Measurements from ENCODE around the gene C1QTNF1. TPM values are rescaled to one million over a fixed set of nuclear protein-coding genes. Genes with fewer than 3 reads are reported as not detected.

C1QTNF1 gene
- total RNA-seq, 4 donors from 2014 or later: 67.1 to 147 (median 90.0) TPM

DNA sequence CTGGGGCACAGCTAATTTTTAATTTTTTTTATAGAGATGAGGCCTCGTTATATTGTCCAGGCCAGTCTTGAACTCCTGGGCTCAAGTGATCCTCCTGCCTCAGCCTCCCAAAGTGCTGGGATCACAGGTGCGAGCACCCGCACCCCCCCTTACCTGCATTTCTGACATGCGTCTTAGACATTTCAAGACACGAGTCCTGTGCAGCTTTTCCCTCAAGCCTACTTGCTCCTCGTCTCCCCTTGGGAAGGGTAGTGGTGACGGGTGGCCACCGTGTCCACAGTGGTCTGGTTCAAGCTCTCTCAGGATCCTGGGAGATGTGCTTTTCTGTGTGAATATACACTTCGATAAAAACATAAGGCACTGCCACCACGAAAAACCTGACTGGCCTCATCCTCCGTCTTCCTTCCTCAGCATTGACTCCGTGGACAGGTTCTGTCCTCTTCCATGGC lies 24.0 kb upstream of the C1QTNF1 start:
- WGBS, 2 donors: 91 to 94% methylated on average over 12 of the region's 12 CpGs
- no peak overlapping the region for H3K4me3 ChIP-seq
- peaks cover 0 to 71% (median 21%) of the 10 kb centered on the region in 3 donors for H3K36me3 ChIP-seq
- H3K27ac ChIP-seq: no peak overlapping the region
- no peaks in the 10 kb centered on the region for H3K9me3 ChIP-seq
- no peak for DNase-seq (ENCODE audit: low spot score in 2 of 2)
- TF ChIP-seq POLR2A (IDR thresholded peaks at IDR 0.05) (no peak), EP300 (IDR thresholded peaks at IDR 0.05) (no peak)
- TF ChIP-seq, protein P1, sequence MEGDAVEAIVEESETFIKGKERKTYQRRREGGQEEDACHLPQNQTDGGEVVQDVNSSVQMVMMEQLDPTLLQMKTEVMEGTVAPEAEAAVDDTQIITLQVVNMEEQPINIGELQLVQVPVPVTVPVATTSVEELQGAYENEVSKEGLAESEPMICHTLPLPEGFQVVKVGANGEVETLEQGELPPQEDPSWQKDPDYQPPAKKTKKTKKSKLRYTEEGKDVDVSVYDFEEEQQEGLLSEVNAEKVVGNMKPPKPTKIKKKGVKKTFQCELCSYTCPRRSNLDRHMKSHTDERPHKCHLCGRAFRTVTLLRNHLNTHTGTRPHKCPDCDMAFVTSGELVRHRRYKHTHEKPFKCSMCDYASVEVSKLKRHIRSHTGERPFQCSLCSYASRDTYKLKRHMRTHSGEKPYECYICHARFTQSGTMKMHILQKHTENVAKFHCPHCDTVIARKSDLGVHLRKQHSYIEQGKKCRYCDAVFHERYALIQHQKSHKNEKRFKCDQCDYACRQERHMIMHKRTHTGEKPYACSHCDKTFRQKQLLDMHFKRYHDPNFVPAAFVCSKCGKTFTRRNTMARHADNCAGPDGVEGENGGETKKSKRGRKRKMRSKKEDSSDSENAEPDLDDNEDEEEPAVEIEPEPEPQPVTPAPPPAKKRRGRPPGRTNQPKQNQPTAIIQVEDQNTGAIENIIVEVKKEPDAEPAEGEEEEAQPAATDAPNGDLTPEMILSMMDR (IDR thresholded peaks at IDR 0.05): no peak
- peaks cover 0 to 41% (median 6%) of the 10 kb centered on the region in 4 donors for H3K4me1 ChIP-seq
- no peaks in the 10 kb centered on the region for H3K27me3 ChIP-seq

DNA sequence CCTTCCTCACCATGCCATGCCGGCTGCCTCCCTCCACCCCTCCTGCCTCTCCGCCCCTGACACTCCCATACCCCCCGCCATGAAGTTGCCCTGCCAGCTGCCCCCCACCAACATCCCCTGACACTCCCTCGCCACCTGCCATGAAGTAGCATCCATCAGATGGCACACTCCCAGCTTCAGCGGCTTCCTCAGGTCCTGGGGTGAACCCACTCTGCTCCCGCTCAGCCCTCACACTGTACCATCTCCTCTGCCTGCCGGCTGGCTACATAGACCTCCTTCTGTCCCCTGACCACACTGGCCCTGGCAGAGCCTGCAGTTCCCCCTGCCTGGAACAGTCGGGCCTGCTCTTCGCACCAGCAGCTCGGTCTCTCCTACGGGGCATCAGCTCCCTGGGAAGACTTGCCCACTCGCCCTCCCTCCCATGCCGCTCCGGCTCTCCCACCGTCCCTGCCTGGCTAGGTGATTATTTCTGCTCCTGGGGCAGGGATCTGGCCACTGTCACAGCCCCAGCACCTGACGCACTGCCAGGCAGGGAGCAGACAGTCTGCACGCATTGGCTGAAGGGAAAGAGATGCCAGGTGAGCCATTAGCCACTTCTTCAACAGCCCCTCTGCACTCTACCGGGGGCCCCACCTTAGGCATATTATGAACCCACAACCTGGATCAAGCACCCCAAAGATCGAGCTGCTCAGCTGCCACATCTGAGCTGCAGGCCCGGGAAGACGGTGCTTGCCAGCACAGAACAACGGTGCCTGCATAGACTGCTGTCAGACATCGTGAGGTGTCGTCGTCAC lies 23.4 kb upstream of the C1QTNF1 start:
- Histone ChIP-seq H3K4me3 (no peak overlapping the region), H3K4me1 (peaks cover 0 to 47% (median 6%) of the 10 kb centered on the region in 4 donors), H3K27ac (no peak overlapping the region), H3K9me3 (no peaks in the 10 kb centered on the region), H3K27me3 (no peaks in the 10 kb centered on the region), H3K36me3 (peaks cover 0 to 65% (median 21%) of the 10 kb centered on the region in 3 donors)
- DNase-seq (ENCODE audit: low spot score in 2 of 2): no peak
- 89 to 92% methylated on average over 24 to 25 of the region's 25 CpGs for WGBS, 2 donors
- TF ChIP-seq POLR2A (IDR thresholded peaks at IDR 0.05): no peak
- TF ChIP-seq, protein P1 (IDR thresholded peaks at IDR 0.05): no peak

DNA sequence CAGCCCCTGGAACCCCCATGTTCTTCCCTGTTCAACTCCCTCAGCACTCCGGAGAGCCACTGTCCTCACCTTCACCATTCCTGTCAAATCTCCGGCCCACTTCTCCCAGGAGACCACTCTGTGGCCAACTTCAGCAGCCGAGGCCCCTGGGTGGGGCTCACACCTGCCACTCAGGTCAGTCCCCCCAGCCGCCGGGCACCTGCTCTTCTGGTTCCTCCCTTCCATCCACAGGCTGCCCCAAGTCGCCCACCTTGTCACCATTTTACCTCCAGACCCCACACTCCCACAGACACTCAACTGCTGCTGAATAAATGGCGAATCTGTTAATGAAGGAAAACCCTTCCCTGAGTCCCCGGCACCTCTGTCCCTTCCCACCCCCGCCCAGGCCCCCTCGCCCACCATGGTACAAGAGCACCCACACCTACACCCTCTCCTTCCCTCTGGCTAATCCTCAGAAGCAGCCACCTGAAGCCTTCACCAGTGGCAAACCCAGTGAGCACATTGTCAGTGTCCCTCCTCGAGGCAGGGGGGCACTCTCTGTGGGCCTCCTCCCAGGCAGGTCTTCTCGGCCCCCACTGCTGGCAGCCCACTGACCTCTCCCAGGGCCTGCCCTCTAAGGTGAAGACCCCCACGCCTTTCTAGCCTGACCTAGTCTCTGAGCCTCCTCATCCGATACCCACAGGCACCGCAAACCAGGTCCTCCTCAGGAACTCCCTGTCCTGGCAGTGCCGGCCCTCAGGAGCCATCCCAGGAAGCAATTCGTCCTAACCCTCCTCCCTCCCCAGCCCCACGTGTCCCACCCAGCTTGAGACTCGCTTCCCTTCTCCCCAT lies 22.6 kb upstream of the C1QTNF1 start:
- Histone ChIP-seq H3K36me3 (peaks cover 0 to 57% (median 20%) of the 10 kb centered on the region in 3 donors), H3K27me3 (no peaks in the 10 kb centered on the region), H3K27ac (no peak overlapping the region), H3K4me3 (no peak overlapping the region), H3K4me1 (peaks cover 0 to 47% (median 9%) of the 10 kb centered on the region in 4 donors), H3K9me3 (no peaks in the 10 kb centered on the region)
- no peak for DNase-seq (ENCODE audit: low spot score in 2 of 2)
- TF ChIP-seq, protein P1 (IDR thresholded peaks at IDR 0.05): no peak
- TF ChIP-seq POLR2A (IDR thresholded peaks at IDR 0.05) (no peak), EP300 (IDR thresholded peaks at IDR 0.05) (no peak)
- WGBS, 2 donors: 78 to 84% methylated on average over 19 of the region's 19 CpGs

DNA sequence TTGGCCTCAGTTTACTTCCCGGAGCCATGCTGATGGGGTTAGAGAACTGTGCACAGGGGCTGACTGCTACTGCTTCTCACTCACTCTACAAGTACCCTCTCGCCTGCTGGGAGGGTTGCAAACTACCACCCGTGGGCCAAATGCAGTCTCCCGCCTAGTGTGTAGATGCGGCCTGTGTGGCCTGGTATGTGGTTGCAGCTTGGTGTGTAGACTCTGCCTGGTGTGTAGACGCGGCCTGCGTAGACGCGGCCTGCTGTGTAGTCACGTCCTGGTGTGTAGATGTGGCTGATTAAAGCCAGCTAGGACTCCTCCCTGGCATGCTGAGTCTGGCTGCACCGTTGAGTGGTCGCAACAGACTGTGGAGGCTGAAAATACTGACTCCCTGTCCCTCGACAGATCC lies 21.7 kb upstream of the C1QTNF1 start:
- peaks cover 0 to 48% (median 12%) of the 10 kb centered on the region in 4 donors for H3K4me1 ChIP-seq
- WGBS, 2 donors: 86 to 90% methylated on average over 14 of the region's 14 CpGs
- no peak for DNase-seq (ENCODE audit: low spot score in 2 of 2)
- TF ChIP-seq POLR2A (IDR thresholded peaks at IDR 0.05) (no peak), EP300 (IDR thresholded peaks at IDR 0.05) (no peak)
- TF ChIP-seq, protein P1 (IDR thresholded peaks at IDR 0.05): no peak
- no peak overlapping the region for H3K4me3 ChIP-seq
- H3K27ac ChIP-seq: no peak overlapping the region
- no peaks in the 10 kb centered on the region for H3K27me3 ChIP-seq
- H3K9me3 ChIP-seq: no peaks in the 10 kb centered on the region
- peaks cover 0 to 48% (median 11%) of the 10 kb centered on the region in 3 donors for H3K36me3 ChIP-seq
